K562 (cell line): ENCODE data around the gene KASH5. TPM values are rescaled to one million over a fixed set of nuclear protein-coding genes. Genes with fewer than 3 reads are reported as not detected.

Source experiments
- BDP1 ChIP-seq: IDR thresholded peaks from 3 replicates; pipeline ENCODE4 v1.6.1; 2011; ENCODE audit not compliant: insufficient read length, insufficient read depth
- COPS2 ChIP-seq: fragments of 450-650 bp; conservative IDR thresholded peaks from 2 replicates; pipeline ENCODE4 v1.6.1; 2016; ENCODE audit warnings: mild to moderate bottlenecking, moderate library complexity
- KDM2B ChIP-seq: fragments of 250-450 bp; sonication (Bioruptor Pico); IDR thresholded peaks from 2 replicates; pipeline ENCODE4 v1.8.0; 2021; ENCODE audit warnings: mild to moderate bottlenecking, moderate library complexity
- MTA1 ChIP-seq: fragments of 450-650 bp; IDR thresholded peaks from 2 replicates; pipeline ENCODE4 v1.6.1; 2017; ENCODE audit warnings: borderline replicate concordance
- NRF1 ChIP-seq, 2 experiments: fragments of 450-650 bp; IDR thresholded peaks in 1 of 2; conservative IDR thresholded peaks in 1 of 2; 2 replicates each; pipeline ENCODE4 v1.6.1; 2014; ENCODE audit warnings: mild to moderate bottlenecking in 2 of 2
- PPARD ChIP-seq: fragments of 250-450 bp; sonication (Bioruptor Pico); IDR thresholded peaks from 2 replicates; pipeline ENCODE4 v1.8.0; 2022; ENCODE audit warnings: inconsistent platforms, mild to moderate bottlenecking, moderate library complexity
- RBBP5 ChIP-seq: fragments of 200-600 bp; sonication (generic); IDR thresholded peaks from 2 replicates; pipeline ENCODE4 v1.6.1; 2012; ENCODE audit warnings: borderline replicate concordance, mild to moderate bottlenecking, low read length, control low read depth, inconsistent platforms; ENCODE audit not compliant: insufficient read depth, poor library complexity, severe bottlenecking
- RFX7 ChIP-seq: fragments of 250-450 bp; sonication (Bioruptor Pico); IDR thresholded peaks from 2 replicates; pipeline ENCODE4 v1.5.1; 2021; ENCODE audit warnings: mild to moderate bottlenecking
- TAL1 ChIP-seq: fragments of 450-650 bp; IDR thresholded peaks from 2 replicates; pipeline ENCODE4 v1.6.1; 2016; ENCODE audit warnings: mild to moderate bottlenecking
- ZNF217 ChIP-seq: sonication (generic); formaldehyde crosslinking; IDR thresholded peaks from 2 replicates; pipeline ENCODE4 v1.8.0; 2022; ENCODE audit warnings: mild to moderate bottlenecking, missing genetic modification reagents
- polyA plus RNA-seq, 8 experiments: library from polyadenylated mRNA; depleted of rRNA in 4 of 8; stranded (reverse) in 5 of 8; unstranded in 3 of 8; fragments of >200 nt; fragmentation: Nextera tagmentation in 2 of 8; fragmentation: Illumina TruSeq in 1 of 8; extraction: Ambion mirVana in 2 of 8; extraction: Trizol in 1 of 8; gene quantifications; 2 replicates each; pipeline versions ENCODE4 v1.2.1 to v1.2.3, GENCODE V29; 2011 to 2014; ENCODE audit warnings: inconsistent platforms in 1 of 8, missing spikeins in 1 of 8
- total RNA-seq, 7 experiments: library from RNA; depleted of rRNA in 6 of 7; stranded (reverse); fragments of >200 nt in 6 of 7; fragmentation: Illumina TruSeq in 2 of 7; extraction: Trizol in 2 of 7; gene quantifications; 2 replicates each; pipeline versions ENCODE4 v1.2.1 to v1.2.3, GENCODE V29; 2011 to 2021; ENCODE audit warnings: low replicate concordance in 1 of 7
- TF ChIP-seq, protein P1 (sequence below): fragments of 450-650 bp; formaldehyde crosslinking; IDR thresholded peaks from 2 replicates; pipeline ENCODE4 v1.4.0; 2020; ENCODE audit warnings: mild to moderate bottlenecking
- TF ChIP-seq, protein P2 (sequence below): fragments of 250-450 bp; sonication (Bioruptor Pico); IDR thresholded peaks from 2 replicates; pipeline ENCODE4 v1.5.0; 2020; ENCODE audit warnings: mild to moderate bottlenecking, borderline replicate concordance
- TF ChIP-seq, protein P3 (sequence below): sonication (generic); formaldehyde crosslinking; IDR thresholded peaks from 2 replicates; pipeline ENCODE4 v1.8.0; 2023; ENCODE audit warnings: missing genetic modification reagents, mild to moderate bottlenecking, borderline replicate concordance
- TF ChIP-seq, protein P4 (sequence below): fragments of 450-650 bp; IDR thresholded peaks from one replicate; pipeline ENCODE4 v1.6.1; 2018; ENCODE audit warnings: mild to moderate bottlenecking, moderate library complexity; ENCODE audit not compliant: partially characterized antibody
- TF ChIP-seq, protein P5 (sequence below): IDR thresholded peaks from 2 replicates; pipeline ENCODE4 v1.6.1; 2011; ENCODE audit not compliant: insufficient read length; ENCODE audit errors: extremely low read depth

Gene KASH5
- total and polyA plus RNA-seq, 9 of the 15 experiments (the other 6 are each of a cell fraction or from before 2014, with no cell fraction given) = 0.07 to 0.84 (median 0.34) TPM; not detected in 1

DNA sequence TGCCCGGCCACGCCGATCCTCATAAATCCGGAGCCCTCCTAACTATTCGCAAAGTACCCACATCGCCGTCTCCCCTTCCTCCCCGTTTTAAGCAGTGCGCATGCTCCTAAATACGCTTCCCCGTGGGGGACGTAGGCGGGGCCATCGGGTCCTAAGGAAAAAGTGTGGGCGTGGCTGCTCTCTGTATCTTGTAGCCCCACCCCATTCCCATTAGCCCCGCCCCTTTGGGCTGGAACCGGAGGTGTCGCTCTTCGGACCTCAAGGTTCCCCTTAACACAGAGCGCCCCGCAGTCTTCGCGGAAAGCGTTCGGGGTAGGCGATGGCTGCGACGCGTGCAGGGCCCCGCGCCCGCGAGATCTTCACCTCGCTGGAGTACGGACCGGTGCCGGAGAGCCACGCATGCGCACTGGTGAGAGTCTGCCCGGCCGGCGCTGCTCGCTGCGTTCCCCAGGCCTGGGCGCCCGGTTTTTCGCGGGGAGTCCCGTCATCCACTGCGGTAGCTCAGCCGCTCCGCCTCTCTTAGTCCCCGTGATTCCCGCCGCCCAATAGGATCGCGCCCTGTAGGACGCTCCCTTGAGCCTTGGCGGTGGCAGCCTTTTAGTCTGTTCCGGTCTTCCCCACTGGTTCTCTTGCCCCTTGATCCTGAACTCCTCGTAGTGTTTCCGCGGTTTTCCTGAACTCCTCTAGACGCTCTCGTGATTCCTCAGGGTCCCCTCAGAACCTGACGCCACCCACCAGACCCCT lies 65.1 kb downstream of the KASH5 start, which contains the start of gene ALDH16A1 (continued):
- TF ChIP-seq, protein P1, sequence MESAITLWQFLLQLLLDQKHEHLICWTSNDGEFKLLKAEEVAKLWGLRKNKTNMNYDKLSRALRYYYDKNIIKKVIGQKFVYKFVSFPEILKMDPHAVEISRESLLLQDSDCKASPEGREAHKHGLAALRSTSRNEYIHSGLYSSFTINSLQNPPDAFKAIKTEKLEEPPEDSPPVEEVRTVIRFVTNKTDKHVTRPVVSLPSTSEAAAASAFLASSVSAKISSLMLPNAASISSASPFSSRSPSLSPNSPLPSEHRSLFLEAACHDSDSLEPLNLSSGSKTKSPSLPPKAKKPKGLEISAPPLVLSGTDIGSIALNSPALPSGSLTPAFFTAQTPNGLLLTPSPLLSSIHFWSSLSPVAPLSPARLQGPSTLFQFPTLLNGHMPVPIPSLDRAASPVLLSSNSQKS (CRISPR knock-in tag) = no peak
- TF ChIP-seq COPS2 (no peak), MTA1 (no peak), ZNF217 (CRISPR knock-in tag) (no peak), NRF1 (conservative IDR thresholded peaks at IDR 0.05 in 1 of 2, IDR thresholded peaks at IDR 0.05 in 1 of 2) (peak; percentile 99), RFX7 (no peak), PPARD (CRISPR knock-in tag) (no peak), RBBP5 (peak; percentile 61), BDP1 (no peak), KDM2B (CRISPR knock-in tag) (no peak), TAL1 (no peak)
- TF ChIP-seq, protein P2, sequence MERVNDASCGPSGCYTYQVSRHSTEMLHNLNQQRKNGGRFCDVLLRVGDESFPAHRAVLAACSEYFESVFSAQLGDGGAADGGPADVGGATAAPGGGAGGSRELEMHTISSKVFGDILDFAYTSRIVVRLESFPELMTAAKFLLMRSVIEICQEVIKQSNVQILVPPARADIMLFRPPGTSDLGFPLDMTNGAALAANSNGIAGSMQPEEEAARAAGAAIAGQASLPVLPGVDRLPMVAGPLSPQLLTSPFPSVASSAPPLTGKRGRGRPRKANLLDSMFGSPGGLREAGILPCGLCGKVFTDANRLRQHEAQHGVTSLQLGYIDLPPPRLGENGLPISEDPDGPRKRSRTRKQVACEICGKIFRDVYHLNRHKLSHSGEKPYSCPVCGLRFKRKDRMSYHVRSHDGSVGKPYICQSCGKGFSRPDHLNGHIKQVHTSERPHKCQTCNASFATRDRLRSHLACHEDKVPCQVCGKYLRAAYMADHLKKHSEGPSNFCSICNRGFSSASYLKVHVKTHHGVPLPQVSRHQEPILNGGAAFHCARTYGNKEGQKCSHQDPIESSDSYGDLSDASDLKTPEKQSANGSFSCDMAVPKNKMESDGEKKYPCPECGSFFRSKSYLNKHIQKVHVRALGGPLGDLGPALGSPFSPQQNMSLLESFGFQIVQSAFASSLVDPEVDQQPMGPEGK (CRISPR knock-in tag) = no peak
- TF ChIP-seq, protein P3, sequence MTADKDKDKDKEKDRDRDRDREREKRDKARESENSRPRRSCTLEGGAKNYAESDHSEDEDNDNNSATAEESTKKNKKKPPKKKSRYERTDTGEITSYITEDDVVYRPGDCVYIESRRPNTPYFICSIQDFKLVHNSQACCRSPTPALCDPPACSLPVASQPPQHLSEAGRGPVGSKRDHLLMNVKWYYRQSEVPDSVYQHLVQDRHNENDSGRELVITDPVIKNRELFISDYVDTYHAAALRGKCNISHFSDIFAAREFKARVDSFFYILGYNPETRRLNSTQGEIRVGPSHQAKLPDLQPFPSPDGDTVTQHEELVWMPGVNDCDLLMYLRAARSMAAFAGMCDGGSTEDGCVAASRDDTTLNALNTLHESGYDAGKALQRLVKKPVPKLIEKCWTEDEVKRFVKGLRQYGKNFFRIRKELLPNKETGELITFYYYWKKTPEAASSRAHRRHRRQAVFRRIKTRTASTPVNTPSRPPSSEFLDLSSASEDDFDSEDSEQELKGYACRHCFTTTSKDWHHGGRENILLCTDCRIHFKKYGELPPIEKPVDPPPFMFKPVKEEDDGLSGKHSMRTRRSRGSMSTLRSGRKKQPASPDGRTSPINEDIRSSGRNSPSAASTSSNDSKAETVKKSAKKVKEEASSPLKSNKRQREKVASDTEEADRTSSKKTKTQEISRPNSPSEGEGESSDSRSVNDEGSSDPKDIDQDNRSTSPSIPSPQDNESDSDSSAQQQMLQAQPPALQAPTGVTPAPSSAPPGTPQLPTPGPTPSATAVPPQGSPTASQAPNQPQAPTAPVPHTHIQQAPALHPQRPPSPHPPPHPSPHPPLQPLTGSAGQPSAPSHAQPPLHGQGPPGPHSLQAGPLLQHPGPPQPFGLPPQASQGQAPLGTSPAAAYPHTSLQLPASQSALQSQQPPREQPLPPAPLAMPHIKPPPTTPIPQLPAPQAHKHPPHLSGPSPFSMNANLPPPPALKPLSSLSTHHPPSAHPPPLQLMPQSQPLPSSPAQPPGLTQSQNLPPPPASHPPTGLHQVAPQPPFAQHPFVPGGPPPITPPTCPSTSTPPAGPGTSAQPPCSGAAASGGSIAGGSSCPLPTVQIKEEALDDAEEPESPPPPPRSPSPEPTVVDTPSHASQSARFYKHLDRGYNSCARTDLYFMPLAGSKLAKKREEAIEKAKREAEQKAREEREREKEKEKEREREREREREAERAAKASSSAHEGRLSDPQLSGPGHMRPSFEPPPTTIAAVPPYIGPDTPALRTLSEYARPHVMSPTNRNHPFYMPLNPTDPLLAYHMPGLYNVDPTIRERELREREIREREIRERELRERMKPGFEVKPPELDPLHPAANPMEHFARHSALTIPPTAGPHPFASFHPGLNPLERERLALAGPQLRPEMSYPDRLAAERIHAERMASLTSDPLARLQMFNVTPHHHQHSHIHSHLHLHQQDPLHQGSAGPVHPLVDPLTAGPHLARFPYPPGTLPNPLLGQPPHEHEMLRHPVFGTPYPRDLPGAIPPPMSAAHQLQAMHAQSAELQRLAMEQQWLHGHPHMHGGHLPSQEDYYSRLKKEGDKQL (CRISPR knock-in tag) = no peak
- TF ChIP-seq, protein P4, sequence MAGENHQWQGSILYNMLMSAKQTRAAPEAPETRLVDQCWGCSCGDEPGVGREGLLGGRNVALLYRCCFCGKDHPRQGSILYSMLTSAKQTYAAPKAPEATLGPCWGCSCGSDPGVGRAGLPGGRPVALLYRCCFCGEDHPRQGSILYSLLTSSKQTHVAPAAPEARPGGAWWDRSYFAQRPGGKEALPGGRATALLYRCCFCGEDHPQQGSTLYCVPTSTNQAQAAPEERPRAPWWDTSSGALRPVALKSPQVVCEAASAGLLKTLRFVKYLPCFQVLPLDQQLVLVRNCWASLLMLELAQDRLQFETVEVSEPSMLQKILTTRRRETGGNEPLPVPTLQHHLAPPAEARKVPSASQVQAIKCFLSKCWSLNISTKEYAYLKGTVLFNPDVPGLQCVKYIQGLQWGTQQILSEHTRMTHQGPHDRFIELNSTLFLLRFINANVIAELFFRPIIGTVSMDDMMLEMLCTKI = no peak
- TF ChIP-seq, protein P5, sequence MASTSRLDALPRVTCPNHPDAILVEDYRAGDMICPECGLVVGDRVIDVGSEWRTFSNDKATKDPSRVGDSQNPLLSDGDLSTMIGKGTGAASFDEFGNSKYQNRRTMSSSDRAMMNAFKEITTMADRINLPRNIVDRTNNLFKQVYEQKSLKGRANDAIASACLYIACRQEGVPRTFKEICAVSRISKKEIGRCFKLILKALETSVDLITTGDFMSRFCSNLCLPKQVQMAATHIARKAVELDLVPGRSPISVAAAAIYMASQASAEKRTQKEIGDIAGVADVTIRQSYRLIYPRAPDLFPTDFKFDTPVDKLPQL = no peak
